Neural crest cell (in vitro differentiated cells): ENCODE measurements around the gene DSE. TPM values are rescaled to one million over a fixed set of nuclear protein-coding genes. Genes with fewer than 3 reads are reported as not detected.
"Not testable (repeated sequence)": the region's sequence is repeated elsewhere in the genome, so short reads cannot be mapped to it uniquely, and the experiment has no call there.

Experiments used
- DNase-seq: peaks from one replicate; pipeline ENCODE4 v3.0.0; 2021; ENCODE audit warnings: low read depth, mixed read lengths, low spot score
- H3K27ac Mint-ChIP-seq: one replicate; pipeline ENCODE4 v1.8.0; 2021; ENCODE audit warnings: mild to moderate bottlenecking, mixed read lengths; ENCODE audit not compliant: unreplicated experiment
- H3K27me3 Mint-ChIP-seq: 2 replicates; pipeline ENCODE4 v1.8.0; 2021; ENCODE audit warnings: low read depth, mild to moderate bottlenecking, mixed read lengths
- H3K36me3 Mint-ChIP-seq: 2 replicates; pipeline ENCODE4 v1.8.0; 2021; ENCODE audit warnings: low read depth, mild to moderate bottlenecking, mixed read lengths
- H3K4me1 Mint-ChIP-seq: 2 replicates; pipeline ENCODE4 v1.8.0; 2021; ENCODE audit warnings: mixed read lengths
- H3K4me3 Mint-ChIP-seq: one replicate; pipeline ENCODE4 v1.8.0; 2021; ENCODE audit warnings: mild to moderate bottlenecking, mixed read lengths
- H3K9me3 Mint-ChIP-seq: 2 replicates; pipeline ENCODE4 v1.8.0; 2021; ENCODE audit warnings: mixed read lengths
- total RNA-seq: library from RNA; stranded (reverse); gene quantifications from 2 replicates; pipeline ENCODE4 v1.2.1, GENCODE V29; 2021
- TF ChIP-seq, protein P1 (sequence below): fragments of 200-600 bp; sonication (generic); conservative IDR thresholded peaks from 2 replicates; pipeline ENCODE4 v1.5.0; 2021; ENCODE audit warnings: antibody characterized with exemption, mild to moderate bottlenecking

DSE gene
- total RNA-seq, 1 donor from 2014 or later: 21.0 TPM

DNA sequence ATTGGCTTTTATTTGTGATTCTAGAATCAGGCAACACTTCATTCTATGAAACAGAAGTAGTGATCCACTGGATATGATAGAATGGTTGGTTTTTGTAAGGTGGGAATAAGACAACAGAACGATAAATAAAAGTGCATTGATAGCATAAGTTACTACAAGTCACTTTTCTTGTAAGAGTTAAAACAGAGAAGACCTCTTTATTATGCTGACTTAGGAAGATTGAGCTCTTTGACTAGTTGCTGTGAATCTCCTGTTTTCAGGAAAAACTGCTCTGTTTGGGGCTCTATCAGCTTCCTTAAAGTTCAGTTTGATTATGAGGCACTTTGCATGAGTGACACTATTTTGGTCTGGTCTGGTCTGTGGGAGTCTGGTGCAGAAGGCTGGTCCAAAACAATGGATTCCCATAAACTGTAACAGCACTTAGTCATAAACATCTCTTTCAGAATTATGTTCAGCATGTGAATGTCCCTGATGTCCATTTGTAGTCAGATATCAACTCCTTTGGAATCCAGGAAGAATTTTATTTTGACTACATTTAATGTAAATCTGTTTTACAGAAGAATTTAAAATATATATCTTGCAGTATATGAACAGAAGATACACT lies 35.0 kb upstream of the DSE start:
- Mint-ChIP-seq H3K4me1 (no peaks in the 10 kb centered on the region), H3K9me3 (peaks cover 6% of the 10 kb centered on the region), H3K27ac (no peak overlapping the region), H3K36me3 (peaks cover 10% of the 10 kb centered on the region), H3K4me3 (no peak overlapping the region), H3K27me3 (no peaks in the 10 kb centered on the region)
- DNase-seq: no peak
- TF ChIP-seq, protein P1, sequence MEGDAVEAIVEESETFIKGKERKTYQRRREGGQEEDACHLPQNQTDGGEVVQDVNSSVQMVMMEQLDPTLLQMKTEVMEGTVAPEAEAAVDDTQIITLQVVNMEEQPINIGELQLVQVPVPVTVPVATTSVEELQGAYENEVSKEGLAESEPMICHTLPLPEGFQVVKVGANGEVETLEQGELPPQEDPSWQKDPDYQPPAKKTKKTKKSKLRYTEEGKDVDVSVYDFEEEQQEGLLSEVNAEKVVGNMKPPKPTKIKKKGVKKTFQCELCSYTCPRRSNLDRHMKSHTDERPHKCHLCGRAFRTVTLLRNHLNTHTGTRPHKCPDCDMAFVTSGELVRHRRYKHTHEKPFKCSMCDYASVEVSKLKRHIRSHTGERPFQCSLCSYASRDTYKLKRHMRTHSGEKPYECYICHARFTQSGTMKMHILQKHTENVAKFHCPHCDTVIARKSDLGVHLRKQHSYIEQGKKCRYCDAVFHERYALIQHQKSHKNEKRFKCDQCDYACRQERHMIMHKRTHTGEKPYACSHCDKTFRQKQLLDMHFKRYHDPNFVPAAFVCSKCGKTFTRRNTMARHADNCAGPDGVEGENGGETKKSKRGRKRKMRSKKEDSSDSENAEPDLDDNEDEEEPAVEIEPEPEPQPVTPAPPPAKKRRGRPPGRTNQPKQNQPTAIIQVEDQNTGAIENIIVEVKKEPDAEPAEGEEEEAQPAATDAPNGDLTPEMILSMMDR: no peak

- Mint-ChIP-seq H3K27me3 (no peaks in the 10 kb centered on the region), H3K9me3 (peaks cover 3% of the 10 kb centered on the region), H3K36me3 (peaks cover 25% of the 10 kb centered on the region), H3K4me1 (no peaks in the 10 kb centered on the region), H3K4me3 (no peak overlapping the region), H3K27ac (peak overlapping the region; percentile 2)
- TF ChIP-seq, protein P1: no peak
- DNase-seq: no peak
Observed at GRCh38 chr6:116338943-116339342, 31.8 kb upstream of the DSE start.

GRCh38 chr6:116340625-116341024 lies 30.1 kb upstream of the DSE start:
- H3K9me3 Mint-ChIP-seq, H3K4me1 Mint-ChIP-seq, H3K4me3 Mint-ChIP-seq, H3K27me3 Mint-ChIP-seq, DNase-seq, H3K27ac Mint-ChIP-seq: not testable (repeated sequence)
- peaks cover 23% of the 10 kb centered on the region for H3K36me3 Mint-ChIP-seq

GRCh38 chr6:116349216-116349615 lies 21.5 kb upstream of the DSE start:
- no peak overlapping the region for H3K27ac Mint-ChIP-seq
- H3K9me3 Mint-ChIP-seq: no peaks in the 10 kb centered on the region
- peaks cover under 1% of the 10 kb centered on the region for H3K36me3 Mint-ChIP-seq
- no peaks in the 10 kb centered on the region for H3K27me3 Mint-ChIP-seq
- DNase-seq: no peak
- H3K4me3 Mint-ChIP-seq: no peak overlapping the region
- TF ChIP-seq, protein P1: no peak
- H3K4me1 Mint-ChIP-seq: no peaks in the 10 kb centered on the region

DNA sequence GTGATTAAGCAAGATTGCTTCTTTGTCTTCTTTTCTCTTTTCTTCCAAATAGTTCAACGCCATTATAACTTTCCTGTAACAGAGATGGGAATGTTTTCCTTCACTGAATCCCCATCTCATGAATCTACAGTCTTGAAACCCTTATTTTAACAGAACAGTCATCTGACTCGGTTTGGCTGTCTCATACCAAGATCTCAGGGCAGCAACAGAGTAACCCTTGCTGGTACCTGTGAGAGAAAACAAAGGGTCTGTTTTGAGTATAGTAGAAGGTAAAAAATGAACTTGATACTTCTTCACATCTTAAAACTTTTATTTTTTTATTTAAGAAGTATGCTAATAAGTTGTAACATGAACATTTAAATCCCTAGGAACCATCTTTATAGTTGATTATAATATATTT lies 19.6 kb upstream of the DSE start:
- Mint-ChIP-seq H3K9me3 (no peaks in the 10 kb centered on the region), H3K36me3 (no peaks in the 10 kb centered on the region), H3K4me3 (no peak overlapping the region), H3K27me3 (no peaks in the 10 kb centered on the region), H3K27ac (no peak overlapping the region), H3K4me1 (no peaks in the 10 kb centered on the region)
- no peak for DNase-seq
- TF ChIP-seq, protein P1: no peak

- H3K36me3 Mint-ChIP-seq: no peaks in the 10 kb centered on the region
- TF ChIP-seq, protein P1: no peak
- no peak overlapping the region for H3K27ac Mint-ChIP-seq
- no peak for DNase-seq
- no peak overlapping the region for H3K4me3 Mint-ChIP-seq
- H3K27me3 Mint-ChIP-seq: no peaks in the 10 kb centered on the region
- H3K4me1 Mint-ChIP-seq: no peaks in the 10 kb centered on the region
- H3K9me3 Mint-ChIP-seq: no peaks in the 10 kb centered on the region
Observed at GRCh38 chr6:116352515-116353471, 18.0 kb upstream of the DSE start.
